Measurements from ENCODE around the gene PRUNE2.
"Not testable (repeated sequence)": the region's sequence is repeated elsewhere in the genome, so short reads cannot be mapped to it uniquely, and the experiment has no call there.

The PRUNE2 gene

DNA sequence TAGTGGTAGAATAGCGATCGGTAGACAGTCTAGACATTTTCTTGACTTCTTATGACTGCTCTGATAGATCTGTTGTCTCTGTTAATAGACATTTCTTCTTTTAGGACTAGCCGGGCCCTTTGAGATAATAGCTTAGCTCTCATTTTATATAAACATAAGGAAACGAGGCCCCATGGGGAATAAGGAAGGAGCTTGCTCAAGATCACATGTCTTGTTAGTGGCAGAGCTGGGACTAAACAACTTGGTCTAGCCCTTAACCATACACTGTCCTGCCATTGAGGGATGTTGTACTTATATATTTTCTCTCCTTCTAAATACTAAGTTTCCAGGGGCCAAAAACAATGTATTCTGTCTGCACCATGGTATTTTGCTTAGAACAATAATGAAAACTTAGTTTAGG is 306.9 kb downstream of the PRUNE2 start:
- no peak for DNase-seq (ENCODE audit: low spot score)

DNA sequence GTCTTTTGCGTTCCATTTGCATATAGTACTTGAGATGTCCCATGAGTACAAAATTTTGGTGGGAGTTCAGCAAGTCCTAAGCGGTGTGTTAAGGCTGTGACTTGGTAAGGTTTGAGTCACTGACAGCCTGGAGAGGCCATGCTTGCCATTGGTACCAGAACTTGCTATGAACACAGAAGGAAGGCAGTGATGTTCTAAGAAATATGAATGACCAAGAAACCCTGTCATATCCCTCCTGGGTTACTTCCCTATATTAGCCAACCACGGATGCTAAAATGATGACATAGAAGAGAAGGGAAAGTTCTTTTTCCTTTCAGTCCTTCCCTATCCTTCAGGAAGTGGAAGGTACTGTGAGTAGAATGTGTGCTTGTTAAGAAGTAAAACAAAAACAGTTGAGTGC is 310.3 kb downstream of the PRUNE2 start:
- no peak for DNase-seq (ENCODE audit: low spot score)

DNA sequence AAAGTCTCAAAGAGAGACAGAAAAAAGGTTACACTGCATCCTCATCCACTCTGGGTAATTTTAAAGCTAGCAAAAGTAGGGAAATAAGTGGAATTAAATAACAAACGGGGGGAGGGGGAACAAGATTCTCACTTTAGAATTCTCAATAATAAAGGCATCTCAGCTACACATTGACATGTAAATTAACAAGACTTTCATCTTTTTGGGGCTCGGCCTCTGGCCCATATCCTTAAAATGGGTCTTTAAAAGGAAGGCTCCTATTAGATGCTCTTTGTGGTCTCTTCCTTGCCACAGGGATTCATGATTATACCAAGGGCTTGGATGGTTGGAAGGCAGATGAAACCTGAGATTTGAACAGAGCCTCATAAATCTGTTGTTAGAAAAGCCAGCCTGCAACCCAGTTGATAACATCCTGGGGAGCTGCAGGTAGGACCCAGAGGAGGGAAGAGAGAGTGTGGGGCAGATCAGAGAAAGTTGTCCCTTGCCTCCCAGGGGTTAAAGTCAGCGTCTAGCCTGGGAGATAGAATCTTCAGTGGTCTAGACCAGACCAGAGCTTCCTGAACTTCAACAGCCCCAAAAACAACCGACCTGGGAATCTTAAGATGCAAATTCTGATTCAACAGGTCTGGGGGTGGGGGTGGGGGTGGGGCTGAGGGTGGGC is 311.0 kb downstream of the PRUNE2 start:
- DNase-seq (ENCODE audit: low spot score), result no peak

DNA sequence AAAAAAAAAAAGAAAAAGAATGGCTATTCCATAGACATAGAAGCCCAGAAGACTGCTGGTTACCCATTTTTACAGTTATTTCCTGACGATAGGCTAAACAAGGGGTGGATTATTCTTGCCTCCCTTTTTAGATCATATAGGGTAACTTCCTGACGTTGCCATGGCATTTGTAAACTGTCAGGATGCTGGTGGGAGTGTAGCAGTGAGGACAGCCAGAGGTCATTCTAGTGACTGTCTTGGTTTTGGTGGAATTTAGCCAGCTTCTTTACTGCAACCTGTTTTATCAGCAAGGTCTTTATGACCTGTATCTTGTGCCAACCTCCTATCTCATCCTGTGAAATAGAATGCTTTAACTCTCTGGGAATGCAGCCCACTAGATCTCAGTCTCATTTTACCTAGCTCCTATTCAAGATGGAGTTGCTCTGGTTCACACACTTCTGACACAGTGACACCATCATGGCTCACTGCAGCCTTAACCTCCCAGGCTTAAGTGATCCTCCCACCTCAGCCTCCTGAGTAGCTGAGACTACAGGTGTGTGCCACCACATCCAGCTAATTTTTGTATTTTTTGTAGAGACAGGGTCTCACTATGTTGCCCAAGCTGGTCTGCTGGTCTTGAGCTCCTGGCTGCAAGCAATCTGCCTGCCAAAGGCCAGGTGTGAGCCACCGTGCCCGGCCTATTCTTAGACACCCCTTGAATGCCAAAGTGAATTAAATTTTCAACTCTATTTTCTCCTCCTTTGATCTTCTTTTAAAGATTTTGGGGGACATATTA is 311.8 kb downstream of the PRUNE2 start:
- DNase-seq (ENCODE audit: low spot score), result not testable (repeated sequence)

DNA sequence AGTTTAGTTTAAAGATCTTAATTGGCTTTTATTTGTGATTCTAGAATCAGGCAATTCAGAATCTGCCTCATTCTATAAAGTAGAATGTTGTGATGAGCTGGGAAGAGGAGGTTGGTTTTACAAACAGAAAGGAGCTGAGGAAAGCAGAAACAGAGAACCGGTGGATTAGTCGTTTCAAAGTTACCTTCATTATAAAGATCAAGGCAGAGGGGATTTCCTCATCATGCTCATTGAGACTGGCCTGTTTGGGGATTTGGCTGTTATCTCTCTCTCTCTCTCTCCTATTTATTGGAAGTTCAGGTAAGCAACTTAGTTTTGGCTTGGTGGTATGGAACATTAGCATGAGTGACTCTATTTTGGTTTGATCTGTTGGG is 313.0 kb downstream of the PRUNE2 start:
- no peak for DNase-seq (ENCODE audit: low spot score)

DNA sequence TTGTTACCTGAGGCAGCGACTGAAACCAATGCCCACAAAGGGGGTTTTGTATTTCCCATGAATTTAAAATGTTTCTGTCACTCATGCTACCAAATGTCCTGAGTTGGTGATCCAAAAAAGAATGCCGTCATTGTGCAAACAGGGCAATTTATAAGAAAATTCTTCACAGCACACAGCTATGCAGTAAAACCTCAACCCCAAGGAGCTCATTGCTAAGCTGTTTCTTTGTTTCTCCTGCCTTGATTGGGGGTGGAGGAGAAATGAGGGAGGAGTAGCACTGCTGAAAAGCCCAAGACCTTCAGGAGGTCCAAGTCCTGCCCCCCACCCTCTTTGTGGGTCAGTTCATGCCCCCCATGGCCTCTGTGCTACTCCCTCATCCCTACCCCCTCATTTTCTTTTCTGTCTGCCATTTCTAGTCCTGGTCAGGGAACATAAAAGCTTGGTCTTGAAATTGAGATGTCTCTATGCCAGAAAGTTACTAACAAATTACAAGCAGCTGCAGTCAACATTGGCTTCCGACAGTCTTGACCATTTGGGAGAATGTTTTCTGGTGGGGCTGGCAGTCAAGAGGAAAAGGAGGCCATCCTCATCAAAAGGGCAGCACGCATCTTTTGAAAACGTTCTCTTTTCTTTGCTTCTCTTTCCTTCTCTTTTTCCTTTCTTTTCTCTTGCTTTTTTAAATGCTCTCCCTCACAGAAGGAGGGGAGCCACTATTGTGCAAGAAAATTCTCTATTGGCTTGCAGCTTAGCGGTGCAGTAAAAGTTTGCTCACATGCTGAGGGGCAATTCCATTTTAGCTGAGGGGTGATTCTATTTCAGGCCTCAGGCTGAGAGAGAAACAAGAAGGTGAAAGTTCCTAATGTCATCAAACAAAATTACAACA is 313.6 kb downstream of the PRUNE2 start:
- DNase-seq (ENCODE audit: low spot score), result peak; percentile 85

DNA sequence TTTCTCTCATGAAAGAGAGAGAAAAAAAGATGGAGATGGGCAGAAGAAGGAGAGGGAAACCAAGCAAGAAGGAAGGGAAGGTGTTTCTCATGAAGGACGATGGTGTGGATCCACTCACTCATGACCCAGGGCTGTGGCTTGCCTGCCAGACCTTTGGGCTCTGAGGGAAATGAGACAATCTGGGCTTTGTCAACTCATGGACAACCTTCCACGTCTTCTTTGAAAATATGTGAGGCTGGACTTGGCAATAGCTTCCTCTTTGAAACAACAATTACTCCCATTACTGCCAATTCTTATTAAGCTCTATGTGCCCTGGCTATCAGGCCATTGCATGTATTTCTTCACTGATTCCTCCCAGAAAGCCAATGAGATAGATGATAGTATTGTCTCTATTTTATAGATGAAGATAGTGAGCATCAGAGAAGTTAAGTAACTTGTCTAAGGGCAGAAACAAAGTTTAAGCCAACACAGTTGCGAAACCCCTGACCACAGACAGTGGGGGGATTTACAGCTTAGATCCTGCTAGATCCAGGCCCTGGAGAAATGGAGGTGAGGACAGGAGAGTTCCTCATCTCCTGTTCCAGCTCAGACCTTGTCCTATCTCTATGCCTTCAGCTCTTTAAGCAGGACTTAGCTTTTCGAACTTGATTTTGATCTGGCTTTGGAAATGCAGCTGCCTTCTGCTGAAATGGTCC is 314.5 kb downstream of the PRUNE2 start:
- peak; percentile 29 for DNase-seq (ENCODE audit: low spot score)

DNA sequence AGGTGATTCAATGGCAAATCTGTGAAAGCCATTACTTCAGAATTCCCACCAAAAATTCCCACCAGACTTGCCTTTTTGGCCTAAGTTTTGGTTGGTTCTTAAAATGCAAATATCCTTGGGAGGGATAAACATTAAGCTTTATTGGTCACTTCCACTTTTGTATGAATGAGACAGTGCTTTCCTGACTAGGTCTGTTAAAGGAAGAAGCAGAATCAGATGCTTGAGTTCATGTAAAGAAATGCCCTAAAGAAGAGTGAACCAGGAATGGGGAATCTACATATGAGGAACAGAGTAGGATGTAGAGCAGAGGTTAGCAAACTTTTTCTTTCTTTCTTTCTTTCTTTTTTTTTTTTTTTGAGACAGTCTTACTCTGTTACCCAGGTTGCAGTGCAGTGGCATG is 317.6 kb downstream of the PRUNE2 start:
- DNase-seq (ENCODE audit: low spot score), result no peak

DNA sequence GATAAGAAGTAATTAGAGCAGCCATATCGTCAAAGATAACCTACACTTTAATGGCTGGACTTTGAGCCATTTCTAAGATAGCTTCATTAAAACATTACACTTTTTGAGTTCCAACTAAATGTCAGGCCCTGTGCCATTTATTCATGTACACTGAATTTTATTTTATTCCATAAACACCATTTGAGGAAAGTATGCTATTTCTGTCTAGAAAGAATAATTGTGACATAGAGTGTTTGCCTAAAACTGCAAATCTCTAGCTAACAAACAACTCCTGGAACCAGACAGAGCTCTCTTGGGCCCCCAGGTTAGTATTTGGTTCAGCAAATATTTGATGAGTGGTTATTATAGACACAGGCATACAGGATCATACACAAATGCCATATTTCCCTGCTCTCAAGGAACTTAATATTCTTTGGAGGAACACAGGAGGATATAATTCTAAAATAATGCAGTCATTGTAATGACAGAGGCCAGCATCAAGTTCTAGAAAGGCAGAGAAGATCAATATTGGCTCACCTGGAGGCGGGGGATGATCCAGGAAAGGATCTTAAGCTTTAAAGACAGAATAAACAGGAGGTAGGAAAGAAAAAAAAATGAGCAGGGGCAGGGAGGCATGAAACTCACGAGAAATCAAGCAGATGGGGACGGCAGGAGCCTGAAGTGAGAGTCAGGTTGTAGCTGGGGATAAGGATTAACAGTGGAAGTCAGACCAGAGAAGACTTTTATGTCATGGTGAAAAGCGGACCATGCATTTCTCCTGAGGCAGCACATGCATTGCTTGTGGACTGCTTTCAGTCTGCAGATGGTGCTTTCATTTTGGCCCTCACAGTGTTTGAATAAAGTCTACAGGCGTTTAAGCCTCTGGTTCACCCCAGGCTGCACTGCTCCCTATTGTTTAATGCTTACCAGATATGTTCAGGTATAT is 319.3 kb downstream of the PRUNE2 start:
- no peak for DNase-seq (ENCODE audit: low spot score)

DNA sequence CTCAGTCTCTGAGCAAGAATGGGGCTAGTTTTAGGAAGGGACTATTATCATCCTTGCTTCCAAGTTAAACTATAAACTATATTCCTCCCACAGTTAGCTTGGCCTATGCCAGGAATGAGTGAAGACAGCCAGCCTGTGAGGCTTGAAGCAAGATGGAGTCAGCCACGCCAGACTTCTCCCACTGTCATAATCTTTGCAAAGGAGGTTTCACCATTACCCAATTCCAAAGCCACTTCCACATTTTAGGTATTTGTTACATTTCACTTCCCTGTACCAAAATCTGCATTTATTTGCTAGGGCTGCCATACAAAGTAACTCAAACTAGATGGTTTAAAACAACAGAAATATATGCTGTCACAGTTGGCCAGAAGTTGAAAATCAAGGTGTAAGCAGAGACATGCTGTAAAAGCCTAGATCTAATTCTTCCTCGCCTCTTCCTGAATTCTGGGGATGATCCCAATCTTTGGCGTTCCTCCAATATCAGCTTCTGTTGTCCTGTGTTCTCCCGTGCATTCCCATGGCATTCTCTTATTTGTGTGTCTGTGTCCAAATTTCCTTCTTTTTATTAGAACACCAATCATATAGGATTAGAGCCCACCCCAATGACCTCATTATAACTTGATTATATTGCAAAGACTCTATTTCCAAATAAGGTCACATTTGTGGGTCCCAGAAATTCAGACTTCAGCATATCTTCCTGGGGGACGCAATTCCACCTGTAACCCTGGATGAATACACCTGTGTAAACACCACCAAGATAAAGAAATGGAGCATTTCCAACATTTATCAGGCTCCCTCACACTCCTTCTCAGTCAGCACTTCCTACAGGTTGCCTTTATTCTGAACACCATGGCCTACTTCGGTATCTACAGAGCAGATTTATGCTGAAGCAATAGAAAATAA is 320.2 kb downstream of the PRUNE2 start:
- DNase-seq (ENCODE audit: low spot score), result no peak

DNA sequence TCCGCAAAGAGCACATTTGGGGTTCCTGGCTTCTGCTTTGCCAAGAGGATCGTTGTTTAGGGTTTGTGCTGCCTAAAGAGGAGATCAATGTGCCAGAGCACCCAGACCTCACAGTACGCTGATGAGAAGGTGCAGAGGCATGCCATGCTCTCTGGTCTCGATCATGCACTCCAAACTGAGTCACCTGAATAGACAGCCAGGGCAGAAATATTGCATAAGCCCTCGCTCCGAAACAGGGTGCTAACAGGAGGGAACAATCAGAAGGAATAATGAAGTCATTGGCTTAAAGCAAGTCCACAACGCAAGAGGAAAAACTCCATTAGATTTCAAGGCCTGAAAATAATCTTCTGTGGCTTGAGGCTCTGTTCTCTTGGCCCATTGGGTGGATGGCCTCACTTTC is 322.7 kb downstream of the PRUNE2 start:
- no peak for DNase-seq (ENCODE audit: low spot score)

DNA sequence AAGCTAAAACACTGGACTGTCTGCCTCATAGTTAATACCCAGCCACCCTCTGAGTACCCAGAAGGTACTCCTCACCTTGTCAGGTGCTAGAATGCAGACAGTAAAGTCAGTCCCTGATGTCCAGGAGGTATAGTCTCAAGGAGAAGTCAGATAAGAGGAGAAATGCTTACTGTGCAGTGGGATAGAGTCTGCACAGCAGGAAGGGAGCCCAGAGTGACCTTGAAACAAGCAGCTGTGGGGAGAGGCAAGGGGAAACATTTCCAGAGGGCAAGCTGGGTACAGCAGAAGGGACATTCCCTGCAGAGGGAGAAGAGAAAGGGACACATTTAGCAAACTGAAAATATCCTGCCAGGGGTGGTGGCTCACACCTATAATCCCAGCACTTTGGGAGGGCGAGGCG is 324.2 kb downstream of the PRUNE2 start:
- DNase-seq (ENCODE audit: low spot score), result no peak

DNA sequence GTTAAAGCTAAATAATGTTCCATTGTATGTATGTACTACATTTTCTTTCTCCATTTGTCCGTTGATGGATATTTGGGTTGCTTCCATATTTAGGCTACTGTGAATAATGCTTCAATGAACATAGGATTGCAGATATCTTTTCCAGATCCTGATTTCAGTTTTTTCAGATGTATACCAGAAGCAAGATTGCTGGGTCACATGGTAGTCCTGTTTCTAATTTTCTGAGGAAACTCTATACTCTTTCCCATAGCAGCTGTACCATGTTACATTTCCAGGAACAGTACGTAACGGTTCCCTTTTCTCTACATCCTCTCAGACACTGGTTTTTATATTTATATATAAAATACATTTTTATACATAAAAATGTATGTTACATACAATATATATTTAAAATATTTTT is 325.1 kb downstream of the PRUNE2 start:
- DNase-seq (ENCODE audit: low spot score), result no peak

DNA sequence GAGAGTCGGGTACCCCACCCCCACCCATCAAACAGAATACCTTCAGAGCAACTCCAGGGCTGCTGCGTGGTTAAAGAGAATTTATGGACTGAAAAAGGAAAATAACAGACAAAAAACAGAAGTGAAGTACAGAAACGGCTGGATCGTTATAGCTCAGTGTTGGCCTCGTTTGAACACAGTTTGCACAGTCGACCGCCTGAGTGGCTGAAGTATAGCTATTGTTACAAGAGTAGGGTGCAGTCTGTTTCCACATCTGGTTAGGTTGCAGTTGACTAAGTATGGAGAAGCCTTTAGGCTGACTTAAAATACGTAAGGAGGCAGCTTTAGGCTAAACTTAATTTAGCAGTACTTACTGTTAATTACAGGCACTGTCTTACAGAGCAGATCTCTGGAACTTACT is 325.7 kb downstream of the PRUNE2 start:
- DNase-seq (ENCODE audit: low spot score), result no peak

DNA sequence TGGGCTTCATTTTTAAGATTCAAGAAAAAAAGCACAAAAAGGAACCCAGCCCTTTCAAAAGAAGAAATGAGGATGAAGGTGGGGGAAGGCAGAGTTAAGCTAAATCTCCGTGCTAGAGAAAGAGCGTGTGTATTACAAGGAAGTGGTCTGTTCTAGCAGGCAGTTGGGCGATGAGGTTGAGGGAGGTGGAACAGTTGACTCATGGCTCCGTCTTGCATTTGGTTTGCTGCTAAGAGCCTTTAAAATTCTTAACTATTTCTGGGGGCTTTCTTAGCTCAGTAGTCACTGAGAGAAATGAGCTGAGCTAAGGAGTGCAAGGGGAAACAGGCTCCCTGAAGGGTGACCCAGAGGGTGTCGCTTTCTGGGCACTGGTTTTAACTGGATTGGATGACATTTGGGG is 329.6 kb downstream of the PRUNE2 start:
- peak; percentile 23 for DNase-seq (ENCODE audit: low spot score)

DNA sequence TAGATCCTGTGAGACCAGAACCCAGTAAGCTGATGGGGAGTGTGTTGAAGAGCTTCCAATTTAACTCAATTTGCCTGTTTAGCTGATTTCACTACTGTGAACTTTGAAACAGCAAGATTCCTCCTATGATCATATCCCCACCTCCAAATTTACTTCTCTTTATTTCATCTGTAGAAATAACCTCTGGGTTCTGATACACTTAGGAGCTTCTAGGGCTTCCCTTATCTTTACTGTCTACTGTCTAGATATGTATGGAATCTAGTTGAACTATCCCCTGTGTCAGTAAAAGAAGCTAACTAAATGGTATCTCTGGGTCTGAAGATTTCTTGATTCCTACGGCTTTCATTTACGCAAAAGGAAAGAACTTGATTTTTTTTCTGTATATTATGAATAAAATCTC is 330.2 kb downstream of the PRUNE2 start:
- no peak for DNase-seq (ENCODE audit: low spot score)

DNA sequence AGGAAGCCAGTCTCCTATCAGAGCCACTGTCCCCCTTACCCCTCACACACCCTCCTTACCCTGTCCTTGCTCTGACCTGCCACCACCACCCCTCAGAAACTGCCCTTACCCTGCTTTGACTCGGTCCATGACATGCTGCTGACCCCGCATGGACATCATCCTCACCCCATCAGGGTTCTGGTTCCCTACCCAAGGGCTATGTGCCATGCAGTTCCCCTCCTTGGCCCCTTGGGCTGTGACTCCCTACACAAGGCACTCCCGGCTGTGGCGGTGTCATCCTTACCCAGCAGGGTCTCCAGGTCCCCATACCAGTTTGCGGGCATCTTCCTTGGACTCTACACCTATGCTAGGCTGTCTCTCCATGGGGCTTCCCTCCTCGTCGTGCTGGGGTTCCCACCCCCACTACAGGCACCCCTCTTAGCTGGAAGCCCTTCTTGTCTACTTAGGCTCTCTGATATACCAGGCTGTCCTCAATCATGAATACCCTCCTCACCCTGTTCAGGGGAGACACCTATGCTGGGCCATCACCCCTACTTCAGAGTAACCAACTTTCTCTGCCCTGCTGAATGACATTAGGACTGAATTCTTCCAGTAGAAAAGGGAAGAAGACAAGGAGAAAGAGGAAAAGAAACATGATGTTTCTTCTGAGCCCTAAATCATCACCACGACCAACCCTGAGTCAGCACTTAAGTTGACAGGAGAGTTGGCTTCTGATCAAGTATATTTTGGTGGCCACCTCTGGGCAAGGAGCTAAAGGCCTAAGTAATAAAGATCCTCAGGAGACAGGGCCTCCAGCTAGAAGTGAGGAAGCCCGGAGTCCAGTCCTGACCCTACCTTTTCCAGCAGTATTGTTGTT is 331.8 kb downstream of the PRUNE2 start:
- DNase-seq (ENCODE audit: low spot score), result no peak

DNA sequence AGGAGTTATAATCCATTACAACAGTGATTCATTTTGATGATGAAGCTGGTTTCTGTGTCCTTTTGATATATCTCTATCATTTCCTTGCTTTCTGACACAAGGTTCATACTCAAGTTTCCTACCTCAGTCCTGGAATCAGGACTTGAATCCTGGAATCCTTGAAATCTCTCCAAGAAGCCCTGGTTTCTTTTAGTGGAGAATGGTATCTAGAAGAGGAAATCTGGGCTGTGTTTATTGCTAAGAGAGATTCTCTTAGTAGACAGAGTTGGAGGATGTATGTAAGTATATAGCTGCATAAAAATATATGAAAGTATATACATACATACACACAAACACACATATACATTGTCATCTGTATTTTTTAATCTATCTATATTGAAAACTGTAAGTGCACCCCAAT is 332.5 kb downstream of the PRUNE2 start:
- no peak for DNase-seq (ENCODE audit: low spot score)

DNA sequence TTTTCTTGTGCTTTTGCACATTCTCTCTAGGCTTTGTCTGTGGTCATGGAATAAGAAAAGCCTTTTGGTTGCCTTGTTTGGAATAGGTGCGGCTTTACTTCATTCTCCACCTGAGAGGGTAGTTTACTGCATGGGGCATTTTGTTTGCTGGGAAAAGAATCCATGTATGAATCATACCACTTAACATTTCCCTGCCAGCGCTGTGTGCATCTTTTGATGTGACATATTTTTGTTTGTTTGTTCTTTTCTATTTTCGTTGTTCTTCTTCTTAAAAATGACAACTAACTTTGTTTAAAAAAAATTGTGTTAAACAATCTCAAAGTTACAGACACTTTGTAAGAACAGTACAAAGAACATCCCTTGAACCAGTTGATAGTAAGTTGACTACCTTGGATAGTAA is 333.8 kb downstream of the PRUNE2 start:
- DNase-seq (ENCODE audit: low spot score), result no peak
